AG04450 (cell line): ENCODE data around the gene ABTB1. TPM values are rescaled to one million over a fixed set of nuclear protein-coding genes. Genes with fewer than 3 reads are reported as not detected.

Source experiments
- CTCF ChIA-PET: fragments of 300-600, 350-600 bp; formaldehyde crosslinking; extraction: SDS; loops from one replicate; lab custom pipeline; 2022; ENCODE audit warnings: antibody characterized with exemption, inconsistent platforms; lab: Charles Lee
- POLR2A ChIA-PET: fragments of 350-600 bp; formaldehyde crosslinking; extraction: SDS; loops from one replicate; lab custom pipeline; 2021; ENCODE audit warnings: antibody characterized with exemption, inconsistent platforms; lab: Yijun Ruan, JAX
- DNase-seq: peaks from one replicate; pipeline ENCODE4 v3.0.0-alpha.2; 2011; ENCODE audit warnings: low read depth, low spot score
- H3K27ac ChIP-seq: one replicate; pipeline ENCODE4 v1.5.1; 2012; ENCODE audit warnings: low read depth, low read length, control low read depth
- H3K27me3 ChIP-seq: one replicate; pipeline ENCODE4 v1.6.0; 2012; ENCODE audit warnings: low read length; ENCODE audit not compliant: control insufficient read depth, insufficient read depth
- H3K4me3 ChIP-seq: 2 replicates; pipeline ENCODE4 v1.5.1; 2011; ENCODE audit warnings: mild to moderate bottlenecking, low read depth, low read length, control low read depth
- H3K9me3 ChIP-seq: 2 replicates; pipeline ENCODE4 v1.5.1; 2012; ENCODE audit warnings: low read length; ENCODE audit not compliant: control insufficient read depth, insufficient read depth
- CTCF ChIP-seq: IDR thresholded peaks from 2 replicates; pipeline ENCODE4 v1.5.1; 2011; ENCODE audit warnings: low read depth, low read length, control low read depth, inconsistent platforms
- polyA plus RNA-seq: library from polyadenylated mRNA; depleted of rRNA; stranded (reverse); fragments of >200 nt; gene quantifications from 2 replicates; pipeline ENCODE4 v1.2.3, GENCODE V29; 2011

ABTB1 gene
- polyA plus RNA-seq, 1 experiment = 15.5 TPM

- Histone ChIP-seq H3K4me3 (no peak overlapping the region), H3K9me3 (no peaks in the 10 kb centered on the region; the same call in 1 of the 2 replicates), H3K27ac (no peak overlapping the region), H3K27me3 (no peaks in the 10 kb centered on the region)
- TF ChIP-seq CTCF = no peak
- no peak for DNase-seq
- ChIA-PET POLR2A (interaction anchor here (1.1 kb wide), 1 partner anchor 52 kb away, joined by 5 read pairs; no protein-coding TSS in a partner anchor), CTCF (interaction anchor here (0.8 to 2.4 kb wide), 3 partner anchors 12 to 154 kb away, joined by 4 to 7 read pairs (median 7); no protein-coding TSS in a partner anchor)
Observed at GRCh38 chr3:127678315-127678599, 5.5 kb downstream of the ABTB1 start.

- H3K27me3 ChIP-seq = no peaks in the 10 kb centered on the region
- H3K27ac ChIP-seq = no peak overlapping the region
- POLR2A ChIA-PET = interaction anchor here (0.6 to 1.1 kb wide), 2 partner anchors 53 to 69 kb away, joined by 5 to 14 read pairs; no protein-coding TSS in a partner anchor
- no peak for DNase-seq
- H3K4me3 ChIP-seq = no peak overlapping the region
- CTCF ChIA-PET = interaction anchor here (0.8 to 2.4 kb wide), 4 partner anchors 8 to 154 kb away, joined by 4 to 7 read pairs (median 6); no protein-coding TSS in a partner anchor
- TF ChIP-seq CTCF = no peak
- no peaks in the 10 kb centered on the region; the same call in 1 of the 2 replicates for H3K9me3 ChIP-seq
Observed at GRCh38 chr3:127678611-127679533, 6.1 kb downstream of the ABTB1 start.

GRCh38 chr3:127679534-127680145 lies 6.9 kb downstream of the ABTB1 start:
- POLR2A ChIA-PET = interaction anchor here (0.6 kb wide), 2 partner anchors 70 to 670 kb away, joined by 3 to 14 read pairs; no protein-coding TSS in a partner anchor

GRCh38 chr3:127680146-127680661 lies 7.5 kb downstream of the ABTB1 start:
- Histone ChIP-seq H3K27ac (no peak overlapping the region), H3K4me3 (no peak overlapping the region), H3K9me3 (no peaks in the 10 kb centered on the region; the same call in 1 of the 2 replicates), H3K27me3 (no peaks in the 10 kb centered on the region)
- POLR2A ChIA-PET = interaction anchor here (0.5 to 2.3 kb wide), 3 partner anchors 10 to 669 kb away, joined by 3 to 8 read pairs (median 4); no protein-coding TSS in a partner anchor
- no peak for DNase-seq
- CTCF ChIA-PET = interaction anchor here (0.6 to 2.4 kb wide), 4 partner anchors 9 to 330 kb away, joined by 3 to 7 read pairs (median 4); no protein-coding TSS in a partner anchor
- TF ChIP-seq CTCF = no peak

More at GRCh38 chr3:127679534-127680145, 6.9 kb downstream of the ABTB1 start:
- Histone ChIP-seq H3K27ac (no peak overlapping the region), H3K4me3 (no peak overlapping the region), H3K27me3 (no peaks in the 10 kb centered on the region), H3K9me3 (no peaks in the 10 kb centered on the region; the same call in 1 of the 2 replicates)
- CTCF ChIA-PET = interaction anchor here (0.6 to 2.4 kb wide), 4 partner anchors 9 to 329 kb away, joined by 3 to 7 read pairs (median 4); no protein-coding TSS in a partner anchor
- TF ChIP-seq CTCF = peak; percentile 11; the same call in 1 of the 2 replicates
- no peak for DNase-seq
